IMR-90 (cell line): Measurements from ENCODE around the gene FGGY.

Experiments used
- CTCF ChIP-seq: conservative IDR thresholded peaks from 2 replicates; pipeline ENCODE4 v1.5.1; 2012; ENCODE audit warnings: mild to moderate bottlenecking, low read depth, low read length, improper control_type of control experiment
- POLR2A ChIP-seq: IDR thresholded peaks from 2 replicates; pipeline ENCODE4 v1.6.1; 2012; ENCODE audit warnings: mild to moderate bottlenecking, low read depth, low read length
- RCOR1 ChIP-seq: IDR thresholded peaks from 2 replicates; pipeline ENCODE4 v1.6.1; 2012; ENCODE audit warnings: mild to moderate bottlenecking, low read length, improper control_type of control experiment; ENCODE audit not compliant: insufficient replicate concordance
- SMC3 ChIP-seq: fragments of 150-350 bp; IDR thresholded peaks from 2 replicates; pipeline ENCODE4 v1.6.1; 2016; ENCODE audit warnings: low read depth, mild to moderate bottlenecking, antibody characterized with exemption, low read length, moderate library complexity
- USF2 ChIP-seq: fragments of 150-350 bp; IDR thresholded peaks from 2 replicates; pipeline ENCODE4 v1.6.1; 2017; ENCODE audit warnings: mild to moderate bottlenecking, antibody characterized with exemption, low read length, low read depth

- TF ChIP-seq CTCF (no peak), POLR2A (no peak), USF2 (no peak), RCOR1 (no peak), SMC3 (no peak)
Measured at GRCh38 chr1:59695252-59695651, 398.4 kb downstream of the FGGY start.
